K562 (cell line): ENCODE data around the gene SPAG16. TPM values are rescaled to one million over a fixed set of nuclear protein-coding genes. Genes with fewer than 3 reads are reported as not detected.

Source experiments
- FOXM1 ChIP-seq, 2 experiments: fragments of 450-650 bp in 1 of 2; sonication (generic) in 1 of 2; formaldehyde crosslinking in 1 of 2; IDR thresholded peaks; 2 replicates each; pipeline versions ENCODE4 v1.6.1 to v1.9.0; 2017 to 2022; ENCODE audit warnings: low read depth in 2 of 2, mild to moderate bottlenecking in 2 of 2, missing genetic modification reagents in 1 of 2, moderate library complexity in 1 of 2
- GTF2E2 ChIP-seq: fragments of 200-800 bp; sonication (Bioruptor generic); IDR thresholded peaks from 2 replicates; pipeline ENCODE4 v1.6.1; 2016; ENCODE audit warnings: missing genetic modification characterization, missing compliant biosample characterization
- NCOA6 ChIP-seq: fragments of 450-650 bp; IDR thresholded peaks from 2 replicates; pipeline ENCODE4 v1.6.1; 2017; ENCODE audit warnings: mild to moderate bottlenecking
- SAFB2 ChIP-seq: fragments of 200-400 bp; formaldehyde crosslinking; IDR thresholded peaks from 2 replicates; pipeline ENCODE4 v1.6.1; 2018; ENCODE audit warnings: borderline replicate concordance, low read length, low read depth, moderate library complexity; ENCODE audit not compliant: severe bottlenecking
- TRIM28 ChIP-seq: fragments of 450-650 bp; IDR thresholded peaks from 2 replicates; pipeline ENCODE4 v1.6.1; 2017
- polyA plus RNA-seq, 8 experiments: library from polyadenylated mRNA; depleted of rRNA in 4 of 8; stranded (reverse) in 5 of 8; unstranded in 3 of 8; fragments of >200 nt; fragmentation: Nextera tagmentation in 2 of 8; fragmentation: Illumina TruSeq in 1 of 8; extraction: Ambion mirVana in 2 of 8; extraction: Trizol in 1 of 8; gene quantifications; 2 replicates each; pipeline versions ENCODE4 v1.2.1 to v1.2.3, GENCODE V29; 2011 to 2014; ENCODE audit warnings: inconsistent platforms in 1 of 8, missing spikeins in 1 of 8
- total RNA-seq, 7 experiments: library from RNA; depleted of rRNA in 6 of 7; stranded (reverse); fragments of >200 nt in 6 of 7; fragmentation: Illumina TruSeq in 2 of 7; extraction: Trizol in 2 of 7; gene quantifications; 2 replicates each; pipeline versions ENCODE4 v1.2.1 to v1.2.3, GENCODE V29; 2011 to 2021; ENCODE audit warnings: low replicate concordance in 1 of 7
- TF ChIP-seq, protein P1 (sequence below), 2 experiments: fragments of 450-650 bp in 1 of 2; sonication (generic) in 1 of 2; formaldehyde crosslinking in 1 of 2; IDR thresholded peaks; 2 replicates each; pipeline versions ENCODE4 v1.7.1 to v1.9.0; 2016 to 2022; ENCODE audit warnings: inconsistent platforms in 1 of 2, mild to moderate bottlenecking in 1 of 2, missing genetic modification reagents in 1 of 2
- TF ChIP-seq, protein P2 (sequence below): fragments of 450-650 bp; IDR thresholded peaks from 2 replicates; pipeline ENCODE4 v1.6.1; 2016; ENCODE audit warnings: low read depth

SPAG16 gene
- total and polyA plus RNA-seq, 9 of the 15 experiments (the other 6 are each of a cell fraction or from before 2014, with no cell fraction given) = 0.98 to 5.9 (median 3.5) TPM

- TF ChIP-seq, protein P1, sequence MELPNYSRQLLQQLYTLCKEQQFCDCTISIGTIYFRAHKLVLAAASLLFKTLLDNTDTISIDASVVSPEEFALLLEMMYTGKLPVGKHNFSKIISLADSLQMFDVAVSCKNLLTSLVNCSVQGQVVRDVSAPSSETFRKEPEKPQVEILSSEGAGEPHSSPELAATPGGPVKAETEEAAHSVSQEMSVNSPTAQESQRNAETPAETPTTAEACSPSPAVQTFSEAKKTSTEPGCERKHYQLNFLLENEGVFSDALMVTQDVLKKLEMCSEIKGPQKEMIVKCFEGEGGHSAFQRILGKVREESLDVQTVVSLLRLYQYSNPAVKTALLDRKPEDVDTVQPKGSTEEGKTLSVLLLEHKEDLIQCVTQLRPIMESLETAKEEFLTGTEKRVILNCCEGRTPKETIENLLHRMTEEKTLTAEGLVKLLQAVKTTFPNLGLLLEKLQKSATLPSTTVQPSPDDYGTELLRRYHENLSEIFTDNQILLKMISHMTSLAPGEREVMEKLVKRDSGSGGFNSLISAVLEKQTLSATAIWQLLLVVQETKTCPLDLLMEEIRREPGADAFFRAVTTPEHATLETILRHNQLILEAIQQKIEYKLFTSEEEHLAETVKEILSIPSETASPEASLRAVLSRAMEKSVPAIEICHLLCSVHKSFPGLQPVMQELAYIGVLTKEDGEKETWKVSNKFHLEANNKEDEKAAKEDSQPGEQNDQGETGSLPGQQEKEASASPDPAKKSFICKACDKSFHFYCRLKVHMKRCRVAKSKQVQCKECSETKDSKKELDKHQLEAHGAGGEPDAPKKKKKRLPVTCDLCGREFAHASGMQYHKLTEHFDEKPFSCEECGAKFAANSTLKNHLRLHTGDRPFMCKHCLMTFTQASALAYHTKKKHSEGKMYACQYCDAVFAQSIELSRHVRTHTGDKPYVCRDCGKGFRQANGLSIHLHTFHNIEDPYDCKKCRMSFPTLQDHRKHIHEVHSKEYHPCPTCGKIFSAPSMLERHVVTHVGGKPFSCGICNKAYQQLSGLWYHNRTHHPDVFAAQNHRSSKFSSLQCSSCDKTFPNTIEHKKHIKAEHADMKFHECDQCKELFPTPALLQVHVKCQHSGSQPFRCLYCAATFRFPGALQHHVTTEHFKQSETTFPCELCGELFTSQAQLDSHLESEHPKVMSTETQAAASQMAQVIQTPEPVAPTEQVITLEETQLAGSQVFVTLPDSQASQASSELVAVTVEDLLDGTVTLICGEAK (IDR thresholded peaks at IDR 0.05) = no peak
- TF ChIP-seq, protein P1 (CRISPR knock-in tag; IDR thresholded peaks at IDR 0.05) = no peak
- TF ChIP-seq SAFB2 (no peak), TRIM28 (no peak), GTF2E2 (tag) (no peak), NCOA6 (no peak), FOXM1 (IDR thresholded peaks at IDR 0.05; ENCODE audit: low read depth) (no peak), FOXM1 (CRISPR knock-in tag; IDR thresholded peaks at IDR 0.05; ENCODE audit: low read depth) (no peak)
- TF ChIP-seq, protein P2, sequence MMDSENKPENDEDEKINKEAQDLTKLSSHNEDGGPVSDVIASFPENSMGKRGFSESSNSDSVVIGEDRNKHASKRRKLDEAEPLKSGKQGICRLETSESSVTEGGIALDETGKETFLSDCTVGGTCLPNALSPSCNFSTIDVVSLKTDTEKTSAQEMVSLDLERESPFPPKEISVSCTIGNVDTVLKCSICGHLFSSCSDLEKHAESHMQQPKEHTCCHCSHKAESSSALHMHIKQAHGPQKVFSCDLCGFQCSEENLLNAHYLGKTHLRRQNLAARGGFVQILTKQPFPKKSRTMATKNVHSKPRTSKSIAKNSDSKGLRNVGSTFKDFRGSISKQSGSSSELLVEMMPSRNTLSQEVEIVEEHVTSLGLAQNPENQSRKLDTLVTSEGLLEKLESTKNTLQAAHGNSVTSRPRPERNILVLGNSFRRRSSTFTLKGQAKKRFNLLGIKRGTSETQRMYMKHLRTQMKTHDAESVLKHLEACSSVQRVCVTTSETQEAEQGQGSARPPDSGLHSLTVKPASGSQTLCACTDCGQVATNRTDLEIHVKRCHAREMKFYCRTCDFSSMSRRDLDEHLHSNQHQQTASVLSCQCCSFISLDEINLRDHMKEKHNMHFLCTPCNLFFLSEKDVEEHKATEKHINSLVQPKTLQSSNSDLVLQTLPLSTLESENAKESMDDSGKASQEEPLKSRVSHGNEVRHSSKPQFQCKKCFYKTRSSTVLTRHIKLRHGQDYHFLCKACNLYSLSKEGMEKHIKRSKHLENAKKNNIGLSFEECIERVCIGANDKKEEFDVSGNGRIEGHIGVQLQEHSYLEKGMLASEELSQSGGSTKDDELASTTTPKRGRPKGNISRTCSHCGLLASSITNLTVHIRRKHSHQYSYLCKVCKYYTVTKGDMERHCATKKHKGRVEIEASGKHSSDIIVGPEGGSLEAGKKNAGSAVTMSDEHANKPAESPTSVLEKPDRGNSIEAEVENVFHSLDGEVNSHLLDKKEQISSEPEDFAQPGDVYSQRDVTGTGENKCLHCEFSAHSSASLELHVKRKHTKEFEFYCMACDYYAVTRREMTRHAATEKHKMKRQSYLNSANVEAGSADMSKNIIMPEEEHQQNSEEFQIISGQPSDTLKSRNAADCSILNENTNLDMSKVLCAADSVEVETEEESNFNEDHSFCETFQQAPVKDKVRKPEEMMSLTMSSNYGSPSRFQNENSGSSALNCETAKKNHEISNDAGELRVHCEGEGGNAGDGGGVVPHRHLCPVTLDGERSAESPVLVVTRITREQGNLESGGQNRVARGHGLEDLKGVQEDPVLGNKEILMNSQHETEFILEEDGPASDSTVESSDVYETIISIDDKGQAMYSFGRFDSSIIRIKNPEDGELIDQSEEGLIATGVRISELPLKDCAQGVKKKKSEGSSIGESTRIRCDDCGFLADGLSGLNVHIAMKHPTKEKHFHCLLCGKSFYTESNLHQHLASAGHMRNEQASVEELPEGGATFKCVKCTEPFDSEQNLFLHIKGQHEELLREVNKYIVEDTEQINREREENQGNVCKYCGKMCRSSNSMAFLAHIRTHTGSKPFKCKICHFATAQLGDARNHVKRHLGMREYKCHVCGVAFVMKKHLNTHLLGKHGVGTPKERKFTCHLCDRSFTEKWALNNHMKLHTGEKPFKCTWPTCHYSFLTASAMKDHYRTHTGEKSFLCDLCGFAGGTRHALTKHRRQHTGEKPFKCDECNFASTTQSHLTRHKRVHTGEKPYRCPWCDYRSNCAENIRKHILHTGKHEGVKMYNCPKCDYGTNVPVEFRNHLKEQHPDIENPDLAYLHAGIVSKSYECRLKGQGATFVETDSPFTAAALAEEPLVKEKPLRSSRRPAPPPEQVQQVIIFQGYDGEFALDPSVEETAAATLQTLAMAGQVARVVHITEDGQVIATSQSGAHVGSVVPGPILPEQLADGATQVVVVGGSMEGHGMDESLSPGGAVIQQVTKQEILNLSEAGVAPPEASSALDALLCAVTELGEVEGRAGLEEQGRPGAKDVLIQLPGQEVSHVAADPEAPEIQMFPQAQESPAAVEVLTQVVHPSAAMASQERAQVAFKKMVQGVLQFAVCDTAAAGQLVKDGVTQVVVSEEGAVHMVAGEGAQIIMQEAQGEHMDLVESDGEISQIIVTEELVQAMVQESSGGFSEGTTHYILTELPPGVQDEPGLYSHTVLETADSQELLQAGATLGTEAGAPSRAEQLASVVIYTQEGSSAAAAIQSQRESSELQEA = no peak
Measured at GRCh38 chr2:214328941-214329340, 1044.7 kb downstream of the SPAG16 start (continued).
